ENCODE data around the gene PTPN6. TPM values are rescaled to one million over a fixed set of nuclear protein-coding genes. Genes with fewer than 3 reads are reported as not detected.

Gene PTPN6
- total RNA-seq, 4 donors from 2014 or later, result 19.8 to 42.3 (median 35.9) TPM

GRCh38 chr12:6961278-6961694 is 10.1 kb downstream of the PTPN6 start:
- no peak for TF ChIP-seq CTCF (IDR thresholded peaks at IDR 0.05)
- DNase-seq (ENCODE audit: low spot score) (no peak), ATAC-seq (ENCODE audit: low FRiP score) (peak; percentile 63)

GRCh38 chr12:6961695-6962284 is 10.6 kb downstream of the PTPN6 start:
- ATAC-seq (ENCODE audit: low FRiP score) (peak; percentile 50), DNase-seq (ENCODE audit: low spot score) (peak; percentile 54)
- no peak for TF ChIP-seq CTCF (IDR thresholded peaks at IDR 0.05)

- DNase-seq (ENCODE audit: low spot score) (no peak), ATAC-seq (ENCODE audit: low FRiP score) (no peak)
- TF ChIP-seq CTCF (IDR thresholded peaks at IDR 0.05), result no peak
Measured at GRCh38 chr12:6962285-6963015, 11.3 kb downstream of the PTPN6 start.

- no peak for ATAC-seq (ENCODE audit: low FRiP score)
Measured at GRCh38 chr12:6963016-6963731, 12.0 kb downstream of the PTPN6 start.

GRCh38 chr12:6963791-6964413 is 12.7 kb downstream of the PTPN6 start:
- DNase-seq (ENCODE audit: low spot score) (no peak), ATAC-seq (ENCODE audit: low FRiP score) (no peak)
- TF ChIP-seq CTCF (IDR thresholded peaks at IDR 0.05), result no peak

More at GRCh38 chr12:6963016-6963731, 12.0 kb downstream of the PTPN6 start:
- no peak for DNase-seq (ENCODE audit: low spot score)
- no peak for TF ChIP-seq CTCF (IDR thresholded peaks at IDR 0.05)

GRCh38 chr12:6964605-6965025 is 13.5 kb downstream of the PTPN6 start:
- TF ChIP-seq CTCF (IDR thresholded peaks at IDR 0.05), result no peak
- DNase-seq (ENCODE audit: low spot score) (no peak), ATAC-seq (ENCODE audit: low FRiP score) (no peak)

Measured in omental fat pad (tissue), 4 donors.